Measurements from ENCODE around the gene KRT34.

KRT34 gene

DNA sequence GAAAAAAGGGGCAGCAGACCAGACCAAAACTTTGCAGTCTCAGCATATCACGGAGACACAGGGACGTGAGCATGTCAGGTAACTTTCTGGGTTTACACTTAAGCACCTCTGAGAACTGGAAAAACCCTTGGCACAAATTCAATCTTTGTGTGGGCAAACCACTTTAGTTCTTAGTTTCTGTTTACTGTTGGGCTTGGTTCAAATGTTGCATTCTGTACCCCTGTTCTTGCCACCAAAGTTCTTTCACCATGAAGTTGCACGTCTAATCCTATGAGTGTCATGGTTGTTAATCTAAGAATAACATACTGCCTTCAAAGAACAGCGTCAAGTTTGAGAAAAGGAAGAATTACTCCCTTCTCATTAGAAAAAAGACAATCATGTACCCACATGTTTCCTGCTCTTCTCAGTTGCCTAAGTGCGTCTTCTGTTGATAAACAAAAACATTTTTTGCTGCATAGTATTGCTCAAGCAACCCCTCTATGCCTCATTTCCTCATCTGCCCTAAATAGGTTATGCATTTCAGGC, 43.1 kb downstream of the KRT34 start:
- Histone ChIP-seq H3F3A (ENCODE audit: insufficient read depth) (no peaks in the 10 kb centered on the region), H3K4me3 (ENCODE audit: insufficient read depth, low read length, poor library complexity, severe bottlenecking) (no peak overlapping the region), H3K27me3 (ENCODE audit: low read length) (no peaks in the 10 kb centered on the region), H3K27ac (ENCODE audit: low read depth, low read length) (no peak overlapping the region), H3K4me2 (ENCODE audit: low read depth, low read length, poor library complexity, severe bottlenecking) (no peak overlapping the region), H3K9ac (ENCODE audit: low read length) (no peak overlapping the region), H2AFZ (ENCODE audit: low read depth, low read length, severe bottlenecking) (no peak overlapping the region), H3K9me3 (ENCODE audit: insufficient read depth, low read length) (no peaks in the 10 kb centered on the region), H4K20me1 (ENCODE audit: low read depth, low read length) (no peaks in the 10 kb centered on the region), H3K36me3 (ENCODE audit: low read length) (no peaks in the 10 kb centered on the region), H3K79me2 (ENCODE audit: insufficient read depth, low read length) (no peaks in the 10 kb centered on the region), H3K9me2 (replicated peaks; ENCODE audit: insufficient read depth, low read length) (no peaks in the 10 kb centered on the region)
- no peak for TF ChIP-seq EZH2phosphoT487 (conservative IDR thresholded peaks at IDR 0.05; ENCODE audit: low read length)
- TF ChIP-seq CTCF (IDR thresholded peaks at IDR 0.05; ENCODE audit: insufficient read depth, low read length, poor library complexity, severe bottlenecking), result no peak

GRCh38 chr17:41335747-41336146, 46.4 kb downstream of the KRT34 start:
- Histone ChIP-seq H3K9ac (ENCODE audit: low read length) (no peak overlapping the region), H3K9me3 (ENCODE audit: insufficient read depth, low read length) (no peaks in the 10 kb centered on the region), H3K36me3 (ENCODE audit: low read length) (no peaks in the 10 kb centered on the region), H3K79me2 (ENCODE audit: insufficient read depth, low read length) (no peaks in the 10 kb centered on the region), H2AFZ (ENCODE audit: low read depth, low read length, severe bottlenecking) (no peak overlapping the region), H3K4me3 (ENCODE audit: insufficient read depth, low read length, poor library complexity, severe bottlenecking) (no peak overlapping the region), H3K9me2 (replicated peaks; ENCODE audit: insufficient read depth, low read length) (no peaks in the 10 kb centered on the region), H3K27me3 (ENCODE audit: low read length) (no peaks in the 10 kb centered on the region), H3K4me2 (ENCODE audit: low read depth, low read length, poor library complexity, severe bottlenecking) (no peak overlapping the region), H4K20me1 (ENCODE audit: low read depth, low read length) (no peaks in the 10 kb centered on the region), H3F3A (ENCODE audit: insufficient read depth) (no peaks in the 10 kb centered on the region), H3K27ac (ENCODE audit: low read depth, low read length) (no peak overlapping the region)
- no peak for TF ChIP-seq CTCF (IDR thresholded peaks at IDR 0.05; ENCODE audit: insufficient read depth, low read length, poor library complexity, severe bottlenecking)
- no peak for TF ChIP-seq EZH2phosphoT487 (conservative IDR thresholded peaks at IDR 0.05; ENCODE audit: low read length)

GRCh38 chr17:41334385-41335305, 47.5 kb downstream of the KRT34 start:
- Histone ChIP-seq H3F3A (ENCODE audit: insufficient read depth) (no peaks in the 10 kb centered on the region), H3K4me2 (ENCODE audit: low read depth, low read length, poor library complexity, severe bottlenecking) (no peak overlapping the region), H3K79me2 (ENCODE audit: insufficient read depth, low read length) (no peaks in the 10 kb centered on the region), H3K4me3 (ENCODE audit: insufficient read depth, low read length, poor library complexity, severe bottlenecking) (no peak overlapping the region), H2AFZ (ENCODE audit: low read depth, low read length, severe bottlenecking) (no peak overlapping the region), H3K27ac (ENCODE audit: low read depth, low read length) (no peak overlapping the region), H3K27me3 (ENCODE audit: low read length) (no peaks in the 10 kb centered on the region), H4K20me1 (ENCODE audit: low read depth, low read length) (no peaks in the 10 kb centered on the region), H3K9ac (ENCODE audit: low read length) (no peak overlapping the region), H3K9me2 (replicated peaks; ENCODE audit: insufficient read depth, low read length) (no peaks in the 10 kb centered on the region), H3K9me3 (ENCODE audit: insufficient read depth, low read length) (no peaks in the 10 kb centered on the region), H3K36me3 (ENCODE audit: low read length) (no peaks in the 10 kb centered on the region)
- no peak for TF ChIP-seq CTCF (IDR thresholded peaks at IDR 0.05; ENCODE audit: insufficient read depth, low read length, poor library complexity, severe bottlenecking)
- TF ChIP-seq EZH2phosphoT487 (conservative IDR thresholded peaks at IDR 0.05; ENCODE audit: low read length), result no peak
